Liver (tissue), 9 donors: ENCODE results near the gene HSPA12A. TPM values are rescaled to one million over a fixed set of nuclear protein-coding genes. Genes with fewer than 3 reads are reported as not detected.

Experiments
- DNase-seq: peaks from one replicate; pipeline ENCODE4 v3.0.0-alpha.2; 2017; ENCODE audit warnings: low spot score
- H3K27ac ChIP-seq, 2 donors: one replicate each; pipeline ENCODE4 v1.7.0; 2013; ENCODE audit warnings: inconsistent platforms in 2 of 2, low read length in 2 of 2, control low read depth in 1 of 2, low read depth in 1 of 2, mild to moderate bottlenecking in 1 of 2
- H3K27me3 ChIP-seq, 4 donors: one replicate each; pipeline versions ENCODE4 v1.6.1 to v1.7.0; 2013; ENCODE audit warnings: low read length in 3 of 4, inconsistent platforms in 1 of 4, mild to moderate bottlenecking in 1 of 4, moderate library complexity in 1 of 4; ENCODE audit not compliant: control insufficient read depth in 4 of 4, insufficient read depth in 4 of 4
- H3K36me3 ChIP-seq, 4 donors: one replicate each; pipeline versions ENCODE4 v1.6.1 to v1.7.0; 2013; ENCODE audit warnings: low read length in 3 of 4, mild to moderate bottlenecking in 3 of 4, low read depth in 1 of 4, moderate library complexity in 1 of 4; ENCODE audit not compliant: control insufficient read depth in 4 of 4, insufficient read depth in 3 of 4
- H3K4me1 ChIP-seq, 4 donors: one replicate each; pipeline versions ENCODE4 v1.6.1 to v1.7.0; 2013; ENCODE audit warnings: low read length in 3 of 4, mild to moderate bottlenecking in 3 of 4, moderate library complexity in 1 of 4; ENCODE audit not compliant: control insufficient read depth in 4 of 4, insufficient read depth in 4 of 4
- H3K4me3 ChIP-seq, 3 donors: one replicate each; pipeline versions ENCODE4 v1.6.1 to v1.7.0; 2013; ENCODE audit warnings: low read length in 3 of 3, control low read depth in 1 of 3, low read depth in 1 of 3, mild to moderate bottlenecking in 1 of 3
- H3K9ac ChIP-seq, 2 donors: one replicate each; pipeline ENCODE4 v1.7.0; 2013; ENCODE audit warnings: low read length in 2 of 2, mild to moderate bottlenecking in 2 of 2, moderate library complexity in 2 of 2, control low read depth in 1 of 2, low read depth in 1 of 2
- H3K9me3 ChIP-seq, 4 donors: one replicate each; pipeline versions ENCODE4 v1.6.1 to v1.7.0; 2013; ENCODE audit warnings: low read length in 3 of 4; ENCODE audit not compliant: control insufficient read depth in 4 of 4
- ATF3 ChIP-seq: IDR thresholded peaks from 2 replicates; pipeline ENCODE4 v1.6.1; 2016; ENCODE audit warnings: antibody characterized with exemption
- CTCF ChIP-seq: fragments of 150-350 bp; IDR thresholded peaks from 2 replicates; pipeline ENCODE4 v1.5.1; 2017; ENCODE audit warnings: improper control_type of control experiment, low read depth, low read length; ENCODE audit not compliant: missing input control
- EGR1 ChIP-seq, 2 donors: IDR thresholded peaks; 2 replicates each; pipeline ENCODE4 v1.6.1; 2016 to 2018; ENCODE audit warnings: antibody characterized with exemption in 2 of 2, low read depth in 2 of 2
- FOXA2 ChIP-seq: IDR thresholded peaks from 2 replicates; pipeline ENCODE4 v1.6.1; 2016; ENCODE audit warnings: antibody characterized with exemption
- GABPA ChIP-seq, 2 donors: IDR thresholded peaks in 1 of 2; conservative IDR thresholded peaks in 1 of 2; 2 replicates each; pipeline ENCODE4 v1.6.1; 2016; ENCODE audit warnings: antibody characterized with exemption in 2 of 2, mild to moderate bottlenecking in 1 of 2, moderate library complexity in 1 of 2
- HNF4A ChIP-seq, 2 donors: conservative IDR thresholded peaks; 2 replicates each; pipeline ENCODE4 v1.6.1; 2016; ENCODE audit warnings: antibody characterized with exemption in 2 of 2, mild to moderate bottlenecking in 2 of 2
- HNF4G ChIP-seq: IDR thresholded peaks from 2 replicates; pipeline ENCODE4 v1.6.1; 2016; ENCODE audit warnings: antibody characterized with exemption
- JUND ChIP-seq, 2 donors: IDR thresholded peaks; 2 replicates each; pipeline ENCODE4 v1.6.1; 2016; ENCODE audit warnings: antibody characterized with exemption in 2 of 2
- MAX ChIP-seq: IDR thresholded peaks from 2 replicates; pipeline ENCODE4 v1.6.1; 2016; ENCODE audit warnings: antibody characterized with exemption
- NR2F2 ChIP-seq: IDR thresholded peaks from 2 replicates; pipeline ENCODE4 v1.6.1; 2016; ENCODE audit warnings: antibody characterized with exemption
- RAD21 ChIP-seq, 2 donors: IDR thresholded peaks; 2 replicates each; pipeline ENCODE4 v1.6.1; 2016; ENCODE audit warnings: antibody characterized with exemption in 2 of 2, mild to moderate bottlenecking in 2 of 2
- RXRA ChIP-seq, 2 donors: IDR thresholded peaks; 2 replicates each; pipeline ENCODE4 v1.6.1; 2017 to 2018; ENCODE audit warnings: antibody characterized with exemption in 2 of 2, mild to moderate bottlenecking in 1 of 2
- SP1 ChIP-seq: IDR thresholded peaks from 2 replicates; pipeline ENCODE4 v1.6.1; 2018; ENCODE audit warnings: antibody characterized with exemption, mild to moderate bottlenecking
- TAF1 ChIP-seq: conservative IDR thresholded peaks from 2 replicates; pipeline ENCODE4 v1.6.1; 2016; ENCODE audit warnings: antibody characterized with exemption, mild to moderate bottlenecking
- YY1 ChIP-seq: IDR thresholded peaks from 2 replicates; pipeline ENCODE4 v1.6.1; 2016; ENCODE audit warnings: antibody characterized with exemption, mild to moderate bottlenecking
- ZBTB33 ChIP-seq: IDR thresholded peaks from 2 replicates; pipeline ENCODE4 v1.6.1; 2016; ENCODE audit warnings: antibody characterized with exemption
- WGBS: extraction: QIAGEN DNeasy Blood & Tissue Kit; methylation state at CpG from one replicate; pipeline ENCODE4 v1.1.7; 2013; 5-methylcytosine and 5-hydroxymethylcytosine counted together
- polyA plus RNA-seq, 2 donors: library from polyadenylated mRNA; stranded (reverse) in 1 of 2; unstranded in 1 of 2; fragments of 200-250 nt in 1 of 2; fragments of >200 nt in 1 of 2; fragmentation: Nextera tagmentation in 1 of 2; extraction: Ambion mirVana in 1 of 2; gene quantifications; one replicate each; pipeline versions ENCODE4 v1.2.1 to v1.2.3, GENCODE V29; 2013 to 2015
- total RNA-seq, 2 donors: library from RNA; depleted of rRNA; stranded (reverse); fragments of >200 nt; gene quantifications; one replicate each; pipeline ENCODE4 v1.2.3, GENCODE V29; 2014
- donor health status: healthy.
- donor health status: healthy.
- donor health status: healthy.
- donor health status: healthy.
- donor health status: healthy.

The HSPA12A gene
- total and polyA plus RNA-seq, 4 donors, result 1.3 to 4.5 (median 1.6) TPM

GRCh38 chr10:116744163-116744753 lies 1.9 kb upstream of the HSPA12A start:
- H3K27me3 ChIP-seq, result no peaks in the 10 kb centered on the region

DNA sequence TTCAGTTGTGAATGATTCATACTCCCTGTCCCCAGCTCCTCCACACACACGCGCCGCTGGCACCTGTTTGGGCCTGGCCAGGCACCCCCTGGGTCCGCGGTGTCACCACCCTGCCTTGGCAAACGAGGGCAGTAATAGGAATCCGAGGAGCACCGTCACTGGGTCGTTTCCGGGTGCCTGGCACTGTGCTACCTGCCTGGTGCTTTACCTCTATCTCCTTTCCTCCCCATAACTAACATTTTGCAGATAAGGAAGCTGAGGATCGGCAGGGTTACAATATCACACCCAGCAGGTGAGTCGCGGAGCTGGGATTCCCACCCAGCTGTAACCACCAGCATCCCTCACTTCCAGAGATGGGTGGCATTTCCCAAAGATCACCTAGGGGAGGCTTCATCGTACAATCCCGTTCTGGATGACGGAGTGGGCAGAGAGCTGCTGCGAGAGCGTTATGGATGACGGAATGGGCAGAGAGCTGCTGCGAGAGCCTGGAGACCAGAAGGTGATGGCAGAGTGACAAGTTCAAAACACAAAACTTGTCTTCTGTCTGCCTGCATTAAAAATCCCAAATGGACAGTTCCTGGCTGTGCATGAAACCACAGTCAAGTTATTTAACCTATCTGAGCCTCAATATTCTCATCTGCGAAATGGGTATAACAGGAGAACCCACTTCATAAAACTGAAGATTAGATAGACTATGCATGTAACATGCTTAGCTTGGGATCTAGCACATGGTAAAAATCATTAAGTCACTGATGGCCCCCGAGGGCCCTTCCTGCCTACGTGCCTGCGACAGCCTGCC lies 1.1 kb upstream of the HSPA12A start:
- no peak for DNase-seq
- Histone ChIP-seq H3K9ac (no peak overlapping the region), H3K9me3 (no peaks in the 10 kb centered on the region), H3K27ac (peak overlapping the region in 1 of 2 donors; percentile 68), H3K4me3 (peak overlapping the region in 1 of 3 donors; percentile 72), H3K27me3 (no peaks in the 10 kb centered on the region), H3K4me1 (peaks cover 3 to 18% (median 5%) of the 10 kb centered on the region in 4 donors), H3K36me3 (no peaks in the 10 kb centered on the region)
- TF ChIP-seq HNF4A (conservative IDR thresholded peaks at IDR 0.05) (no peak), CTCF (no peak), JUND (IDR thresholded peaks at IDR 0.05) (no peak), TAF1 (no peak), ZBTB33 (no peak), SP1 (no peak), FOXA2 (no peak), MAX (no peak), RAD21 (IDR thresholded peaks at IDR 0.05) (no peak), YY1 (no peak), ATF3 (no peak), RXRA (IDR thresholded peaks at IDR 0.05) (no peak)
- 51% methylated on average over 24 of the region's 24 CpGs for WGBS

More at GRCh38 chr10:116744163-116744753, 1.9 kb upstream of the HSPA12A start:
- DNase-seq, result no peak
- H3K9me3 ChIP-seq, result no peaks in the 10 kb centered on the region
- no peaks in the 10 kb centered on the region for H3K36me3 ChIP-seq
- no peak overlapping the region for H3K27ac ChIP-seq
- TF ChIP-seq RXRA (IDR thresholded peaks at IDR 0.05), result no peak
- no peak for TF ChIP-seq MAX
- no peak for TF ChIP-seq GABPA (IDR thresholded peaks at IDR 0.05 in 1 of 2, conservative IDR thresholded peaks at IDR 0.05 in 1 of 2)
- TF ChIP-seq SP1, result no peak
- no peak for TF ChIP-seq JUND (IDR thresholded peaks at IDR 0.05)
- TF ChIP-seq FOXA2, result no peak
- TF ChIP-seq EGR1 (IDR thresholded peaks at IDR 0.05; ENCODE audit: low read depth in 2 of 2), result no peak
- TF ChIP-seq HNF4A (conservative IDR thresholded peaks at IDR 0.05), result no peak
- TF ChIP-seq TAF1, result no peak
- TF ChIP-seq HNF4G, result no peak
- TF ChIP-seq NR2F2, result no peak
- TF ChIP-seq CTCF, result no peak
- TF ChIP-seq ATF3, result no peak
- 92% methylated on average over 12 of the region's 12 CpGs for WGBS
- peaks cover 3 to 18% (median 5%) of the 10 kb centered on the region in 4 donors for H3K4me1 ChIP-seq
- no peak overlapping the region for H3K4me3 ChIP-seq
- no peak overlapping the region for H3K9ac ChIP-seq
